ENCODE results near the gene PRMT3.

Gene PRMT3

DNA sequence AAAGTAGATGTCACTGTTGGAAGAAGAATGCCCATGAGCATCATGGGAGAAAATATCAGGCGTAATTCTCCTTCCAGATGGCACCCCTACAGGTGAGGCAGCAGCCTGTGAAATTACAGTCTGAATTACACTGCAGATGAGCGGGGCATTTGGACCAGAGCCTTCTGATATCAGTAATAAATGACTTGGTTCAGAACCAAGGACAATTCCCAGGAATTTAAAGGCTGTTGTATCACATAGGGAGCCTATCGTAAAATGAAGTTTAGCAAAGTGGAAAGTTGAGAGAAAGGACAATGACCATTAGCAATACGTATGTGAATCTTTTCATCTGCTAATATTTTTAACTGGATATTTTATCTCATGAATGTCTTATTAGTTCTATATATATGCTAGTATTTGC, 61.3 kb downstream of the PRMT3 start:
- Histone ChIP-seq H2BK120ac (ENCODE audit: low read depth, low read length) (no peak overlapping the region), H3K4me3 (ENCODE audit: low read length in 2 of 2) (no peak overlapping the region), H3K9ac (ENCODE audit: low read depth, low read length, poor library complexity) (no peak overlapping the region), H2BK12ac (ENCODE audit: low read length) (no peak overlapping the region), H2BK5ac (ENCODE audit: low read length) (no peak overlapping the region), H2AFZ (ENCODE audit: low read length) (no peak overlapping the region), H3K4ac (ENCODE audit: low read length) (no peak overlapping the region), H4K8ac (ENCODE audit: low read depth, low read length) (no peak overlapping the region), H3K23ac (ENCODE audit: low read depth, low read length, poor library complexity) (no peak overlapping the region), H3K36me3 (replicated peaks in 1 of 2; ENCODE audit: control insufficient read depth in 2 of 2, insufficient read depth in 2 of 2, low read length in 2 of 2) (peaks cover 0 to 6% of the 10 kb centered on the region in 2 donors), H3K79me1 (ENCODE audit: low read depth, low read length) (no peaks in the 10 kb centered on the region), H3K27ac (replicated peaks; ENCODE audit: low read length) (no peak overlapping the region), H3K9me3 (replicated peaks in 1 of 2; ENCODE audit: control insufficient read depth in 2 of 2, insufficient read depth in 1 of 2, low read depth in 1 of 2, low read length in 2 of 2) (no peaks in the 10 kb centered on the region), H3K18ac (ENCODE audit: low read length) (no peak overlapping the region), H3K27me3 (ENCODE audit: control insufficient read depth in 3 of 3, insufficient read depth in 3 of 3, low read depth in 1 of 3, low read length in 3 of 3) (no peaks in the 10 kb centered on the region), H2AK5ac (ENCODE audit: low read depth, low read length) (no peak overlapping the region), H3K4me1 (ENCODE audit: control insufficient read depth in 2 of 2, insufficient read depth in 1 of 2, low read depth in 1 of 2, low read length in 2 of 2) (no peaks in the 10 kb centered on the region), H2BK15ac (ENCODE audit: low read length) (no peak overlapping the region), H3K4me2 (ENCODE audit: insufficient read depth, low read length, poor library complexity, severe bottlenecking) (no peak overlapping the region), H3K14ac (ENCODE audit: low read length) (no peak overlapping the region), H4K91ac (ENCODE audit: low read depth, low read length, poor library complexity) (no peak overlapping the region)
- no CpG with 5 or more reads among the region's 4 CpGs for WGBS, 2 donors (ENCODE audit: extremely low coverage in 2 of 2, insufficient read length in 2 of 2, insufficient replicate concordance in 1 of 2)
- DNase-seq (ENCODE audit: low spot score) = no peak

DNA sequence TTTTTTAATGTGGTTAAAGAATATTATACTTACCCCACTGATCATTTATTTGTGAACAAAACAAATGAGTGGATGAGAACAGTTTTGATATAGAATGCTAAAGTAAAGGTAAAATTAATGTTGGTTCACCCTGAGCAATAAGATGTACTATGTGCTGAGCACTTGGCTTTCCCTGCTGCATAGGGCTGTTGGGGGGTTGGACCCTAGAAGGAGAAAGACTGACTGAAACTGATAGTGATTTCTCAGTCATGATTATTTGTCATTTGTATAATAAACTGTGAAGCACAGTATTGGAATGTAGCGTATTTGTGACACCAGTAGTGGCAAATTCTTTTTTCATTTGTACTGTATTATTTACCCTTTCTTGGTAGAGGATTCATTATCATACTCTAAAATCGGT, 63.3 kb downstream of the PRMT3 start:
- Histone ChIP-seq H3K79me1 (ENCODE audit: low read depth, low read length) (no peaks in the 10 kb centered on the region), H3K36me3 (replicated peaks in 1 of 2; ENCODE audit: control insufficient read depth in 2 of 2, insufficient read depth in 2 of 2, low read length in 2 of 2) (peaks cover 0 to 8% of the 10 kb centered on the region in 2 donors), H2BK15ac (ENCODE audit: low read length) (no peak overlapping the region), H3K27ac (replicated peaks; ENCODE audit: low read length) (no peak overlapping the region), H3K4me2 (ENCODE audit: insufficient read depth, low read length, poor library complexity, severe bottlenecking) (no peak overlapping the region), H4K8ac (ENCODE audit: low read depth, low read length) (no peak overlapping the region), H3K4me3 (ENCODE audit: low read length in 2 of 2) (no peak overlapping the region), H4K91ac (ENCODE audit: low read depth, low read length, poor library complexity) (no peak overlapping the region), H3K18ac (ENCODE audit: low read length) (no peak overlapping the region), H3K4me1 (ENCODE audit: control insufficient read depth in 2 of 2, insufficient read depth in 1 of 2, low read depth in 1 of 2, low read length in 2 of 2) (no peaks in the 10 kb centered on the region), H3K9me3 (replicated peaks in 1 of 2; ENCODE audit: control insufficient read depth in 2 of 2, insufficient read depth in 1 of 2, low read depth in 1 of 2, low read length in 2 of 2) (no peaks in the 10 kb centered on the region), H3K9ac (ENCODE audit: low read depth, low read length, poor library complexity) (no peak overlapping the region), H3K4ac (ENCODE audit: low read length) (no peak overlapping the region), H3K27me3 (ENCODE audit: control insufficient read depth in 3 of 3, insufficient read depth in 3 of 3, low read depth in 1 of 3, low read length in 3 of 3) (no peaks in the 10 kb centered on the region), H2BK12ac (ENCODE audit: low read length) (no peak overlapping the region), H3K14ac (ENCODE audit: low read length) (no peak overlapping the region), H2BK120ac (ENCODE audit: low read depth, low read length) (no peak overlapping the region), H3K23ac (ENCODE audit: low read depth, low read length, poor library complexity) (no peak overlapping the region), H2AK5ac (ENCODE audit: low read depth, low read length) (no peak overlapping the region), H2BK5ac (ENCODE audit: low read length) (no peak overlapping the region), H2AFZ (ENCODE audit: low read length) (no peak overlapping the region)
- WGBS, 2 donors (ENCODE audit: extremely low coverage in 2 of 2, insufficient read length in 2 of 2, insufficient replicate concordance in 1 of 2) = no CpG with 5 or more reads among the region's 2 CpGs
- DNase-seq (ENCODE audit: low spot score) = no peak

DNA sequence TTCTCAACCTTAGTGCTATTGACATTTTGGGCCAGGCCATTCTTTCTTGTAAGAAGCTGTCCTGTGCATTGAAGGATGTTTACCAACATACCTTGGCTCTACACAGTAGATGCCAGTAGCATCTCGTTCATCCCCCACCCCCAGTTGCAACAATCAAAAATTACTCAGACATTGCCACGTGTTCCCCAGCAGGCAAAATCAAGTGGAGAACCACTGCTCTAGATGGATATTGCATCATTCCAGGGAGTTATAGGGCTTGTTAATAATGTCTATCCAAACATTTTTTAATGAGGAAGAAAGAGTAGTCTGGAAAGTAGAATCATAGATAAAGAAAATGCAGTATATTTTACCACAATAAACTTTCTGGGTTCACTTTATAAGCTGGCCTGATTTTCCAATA, 64.1 kb downstream of the PRMT3 start:
- H4K91ac ChIP-seq (ENCODE audit: low read depth, low read length, poor library complexity) = no peak overlapping the region
- H4K8ac ChIP-seq (ENCODE audit: low read depth, low read length) = no peak overlapping the region
- no peak overlapping the region for H3K27ac ChIP-seq (replicated peaks; ENCODE audit: low read length)
- H2AK5ac ChIP-seq (ENCODE audit: low read depth, low read length) = no peak overlapping the region
- no peak overlapping the region for H2AFZ ChIP-seq (ENCODE audit: low read length)
- peaks cover 0 to 8% of the 10 kb centered on the region in 2 donors for H3K36me3 ChIP-seq (replicated peaks in 1 of 2; ENCODE audit: control insufficient read depth in 2 of 2, insufficient read depth in 2 of 2, low read length in 2 of 2)
- no peak overlapping the region for H3K18ac ChIP-seq (ENCODE audit: low read length)
- no peaks in the 10 kb centered on the region for H3K27me3 ChIP-seq (ENCODE audit: control insufficient read depth in 3 of 3, insufficient read depth in 3 of 3, low read depth in 1 of 3, low read length in 3 of 3)
- no CpG with 5 or more reads among the region's 2 CpGs for WGBS, 2 donors (ENCODE audit: extremely low coverage in 2 of 2, insufficient read length in 2 of 2, insufficient replicate concordance in 1 of 2)
- no peak overlapping the region for H2BK15ac ChIP-seq (ENCODE audit: low read length)
- H3K23ac ChIP-seq (ENCODE audit: low read depth, low read length, poor library complexity) = no peak overlapping the region
- H2BK120ac ChIP-seq (ENCODE audit: low read depth, low read length) = no peak overlapping the region
- H3K9ac ChIP-seq (ENCODE audit: low read depth, low read length, poor library complexity) = no peak overlapping the region
- H3K4ac ChIP-seq (ENCODE audit: low read length) = no peak overlapping the region
- no peak overlapping the region for H2BK12ac ChIP-seq (ENCODE audit: low read length)
- H3K4me1 ChIP-seq (ENCODE audit: control insufficient read depth in 2 of 2, insufficient read depth in 1 of 2, low read depth in 1 of 2, low read length in 2 of 2) = no peaks in the 10 kb centered on the region
- H3K14ac ChIP-seq (ENCODE audit: low read length) = no peak overlapping the region
- H3K79me1 ChIP-seq (ENCODE audit: low read depth, low read length) = no peaks in the 10 kb centered on the region
- no peaks in the 10 kb centered on the region for H3K9me3 ChIP-seq (replicated peaks in 1 of 2; ENCODE audit: control insufficient read depth in 2 of 2, insufficient read depth in 1 of 2, low read depth in 1 of 2, low read length in 2 of 2)
- H3K4me2 ChIP-seq (ENCODE audit: insufficient read depth, low read length, poor library complexity, severe bottlenecking) = no peak overlapping the region
- no peak overlapping the region for H3K4me3 ChIP-seq (ENCODE audit: low read length in 2 of 2)
- H2BK5ac ChIP-seq (ENCODE audit: low read length) = no peak overlapping the region
- DNase-seq (ENCODE audit: low spot score) = no peak

DNA sequence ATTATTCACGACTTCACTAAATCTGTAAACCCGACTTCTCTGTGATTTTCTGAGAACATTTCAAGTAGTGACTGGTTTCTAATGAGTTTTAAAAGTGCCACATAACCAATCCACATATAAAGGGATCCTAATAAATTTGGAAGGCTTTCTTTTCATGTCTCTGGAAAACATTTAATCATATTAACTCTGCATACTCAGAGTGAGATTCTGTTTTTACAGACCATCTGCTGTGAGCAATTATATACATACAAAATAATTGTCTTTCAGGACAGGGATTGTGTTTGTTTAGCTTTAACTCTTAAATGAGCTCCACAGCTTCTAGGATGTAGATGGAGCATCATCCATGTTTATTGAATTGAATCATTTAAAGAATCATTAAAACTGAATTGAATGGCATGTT, 65.1 kb downstream of the PRMT3 start:
- Histone ChIP-seq H2BK15ac (ENCODE audit: low read length) (no peak overlapping the region), H4K8ac (ENCODE audit: low read depth, low read length) (no peak overlapping the region), H3K79me1 (ENCODE audit: low read depth, low read length) (no peaks in the 10 kb centered on the region), H3K27me3 (ENCODE audit: control insufficient read depth in 3 of 3, insufficient read depth in 3 of 3, low read depth in 1 of 3, low read length in 3 of 3) (no peaks in the 10 kb centered on the region), H3K14ac (ENCODE audit: low read length) (no peak overlapping the region), H3K36me3 (replicated peaks in 1 of 2; ENCODE audit: control insufficient read depth in 2 of 2, insufficient read depth in 2 of 2, low read length in 2 of 2) (peaks cover 0 to 8% of the 10 kb centered on the region in 2 donors), H3K9ac (ENCODE audit: low read depth, low read length, poor library complexity) (no peak overlapping the region), H3K4ac (ENCODE audit: low read length) (no peak overlapping the region), H2BK5ac (ENCODE audit: low read length) (no peak overlapping the region), H3K27ac (replicated peaks; ENCODE audit: low read length) (no peak overlapping the region), H4K91ac (ENCODE audit: low read depth, low read length, poor library complexity) (no peak overlapping the region), H3K9me3 (replicated peaks in 1 of 2; ENCODE audit: control insufficient read depth in 2 of 2, insufficient read depth in 1 of 2, low read depth in 1 of 2, low read length in 2 of 2) (no peaks in the 10 kb centered on the region), H2AK5ac (ENCODE audit: low read depth, low read length) (no peak overlapping the region), H2AFZ (ENCODE audit: low read length) (no peak overlapping the region), H3K4me1 (ENCODE audit: control insufficient read depth in 2 of 2, insufficient read depth in 1 of 2, low read depth in 1 of 2, low read length in 2 of 2) (no peaks in the 10 kb centered on the region), H3K18ac (ENCODE audit: low read length) (no peak overlapping the region), H2BK12ac (ENCODE audit: low read length) (no peak overlapping the region), H3K23ac (ENCODE audit: low read depth, low read length, poor library complexity) (no peak overlapping the region), H2BK120ac (ENCODE audit: low read depth, low read length) (no peak overlapping the region), H3K4me2 (ENCODE audit: insufficient read depth, low read length, poor library complexity, severe bottlenecking) (no peak overlapping the region), H3K4me3 (ENCODE audit: low read length in 2 of 2) (no peak overlapping the region)
- no CpG with 5 or more reads among the region's 2 CpGs for WGBS, 2 donors (ENCODE audit: extremely low coverage in 2 of 2, insufficient read length in 2 of 2, insufficient replicate concordance in 1 of 2)
- no peak for DNase-seq (ENCODE audit: low spot score)
